Transverse colon (tissue), 4 donors: Measurements from ENCODE around the gene PABPN1. TPM values are rescaled to one million over a fixed set of nuclear protein-coding genes. Genes with fewer than 3 reads are reported as not detected.

ENCODE experiments used
- DNase-seq: peaks from one replicate; pipeline ENCODE4 v3.0.0-alpha.2; 2019
- H3K27ac ChIP-seq, 4 donors: fragments of 200-600 bp; sonication (generic); 2 replicates each; pipeline ENCODE4 v1.5.1; 2016 to 2018; ENCODE audit warnings: inconsistent platforms in 4 of 4
- H3K27me3 ChIP-seq: fragments of 200-600 bp; sonication (generic); 2 replicates; pipeline ENCODE4 v1.5.1; 2017; ENCODE audit warnings: inconsistent platforms
- H3K36me3 ChIP-seq, 4 donors: fragments of 200-600 bp; sonication (generic); 2 replicates each; pipeline ENCODE4 v1.5.1; 2017 to 2019; ENCODE audit warnings: inconsistent platforms in 4 of 4
- H3K4me1 ChIP-seq, 4 donors: fragments of 200-600 bp; sonication (generic); 2 replicates each; pipeline ENCODE4 v1.5.1; 2017 to 2020; ENCODE audit warnings: inconsistent platforms in 4 of 4
- H3K4me3 ChIP-seq, 4 donors: fragments of 200-600 bp; sonication (generic); 1 replicate in 1 of 4; 2 replicates in 3 of 4; pipeline versions ENCODE4 v1.5.1 to v1.6.1; 2017 to 2019; ENCODE audit warnings: inconsistent platforms in 4 of 4
- H3K9me3 ChIP-seq, 2 donors: fragments of 200-600 bp; sonication (generic); 2 replicates each; pipeline ENCODE4 v1.5.1; 2017 to 2019; ENCODE audit warnings: inconsistent platforms in 2 of 2
- CTCF ChIP-seq, 5 experiments: fragments of 200-600 bp in 3 of 5; fragments of 450-650 bp in 2 of 5; sonication (generic) in 3 of 5; IDR thresholded peaks; 1 replicate in 2 of 5; 2 replicates in 3 of 5; pipeline ENCODE4 v1.5.1; 2016 to 2017; ENCODE audit warnings: antibody characterized with exemption in 5 of 5, inconsistent platforms in 3 of 5, mild to moderate bottlenecking in 2 of 5, moderate library complexity in 1 of 5
- EP300 ChIP-seq: sonication (generic); formaldehyde crosslinking; IDR thresholded peaks from one replicate; pipeline ENCODE4 v1.6.1; 2017; ENCODE audit warnings: antibody characterized with exemption, low read depth
- POLR2A ChIP-seq: fragments of 450-650 bp; IDR thresholded peaks from one replicate; pipeline ENCODE4 v1.6.1; 2016; ENCODE audit warnings: antibody characterized with exemption, mild to moderate bottlenecking, moderate library complexity
- POLR2AphosphoS5 ChIP-seq, 3 donors: sonication (generic); formaldehyde crosslinking; IDR thresholded peaks; one replicate each; pipeline ENCODE4 v1.6.1; 2016; ENCODE audit warnings: antibody characterized with exemption in 3 of 3
- WGBS, 2 donors: methylation state at CpG; one replicate each; pipeline ENCODE4 v1.1.5; 2018; ENCODE audit warnings: low coverage in 1 of 2; 5-methylcytosine and 5-hydroxymethylcytosine counted together
- in situ Hi-C, 4 donors: fragments of 200-750 bp; cut with MboI; loops; one replicate each; pipeline versions ENCODE4 v1.15.0 to v1.15.1; 2017; ENCODE audit warnings: low sequenced_read_pairs in 3 of 4, low pct_ligation_motif_present in 1 of 4, low pct_unique_long_range_greater_than_20kb in 1 of 4
- intact Hi-C: fragments of 100-400 bp; cut with DNase I; formaldehyde crosslinking; loops from one replicate; pipeline ENCODE4 v1.15.1; 2023; ENCODE audit warnings: low total_unique reads
- total RNA-seq, 4 donors: library from RNA; depleted of rRNA; stranded (reverse); fragments of >200 nt; gene quantifications; one replicate each; pipeline ENCODE4 v1.1.0, GENCODE V29; 2016

PABPN1 gene
- total RNA-seq, 4 donors from 2014 or later: 50.0 to 149 (median 63.7) TPM

DNA sequence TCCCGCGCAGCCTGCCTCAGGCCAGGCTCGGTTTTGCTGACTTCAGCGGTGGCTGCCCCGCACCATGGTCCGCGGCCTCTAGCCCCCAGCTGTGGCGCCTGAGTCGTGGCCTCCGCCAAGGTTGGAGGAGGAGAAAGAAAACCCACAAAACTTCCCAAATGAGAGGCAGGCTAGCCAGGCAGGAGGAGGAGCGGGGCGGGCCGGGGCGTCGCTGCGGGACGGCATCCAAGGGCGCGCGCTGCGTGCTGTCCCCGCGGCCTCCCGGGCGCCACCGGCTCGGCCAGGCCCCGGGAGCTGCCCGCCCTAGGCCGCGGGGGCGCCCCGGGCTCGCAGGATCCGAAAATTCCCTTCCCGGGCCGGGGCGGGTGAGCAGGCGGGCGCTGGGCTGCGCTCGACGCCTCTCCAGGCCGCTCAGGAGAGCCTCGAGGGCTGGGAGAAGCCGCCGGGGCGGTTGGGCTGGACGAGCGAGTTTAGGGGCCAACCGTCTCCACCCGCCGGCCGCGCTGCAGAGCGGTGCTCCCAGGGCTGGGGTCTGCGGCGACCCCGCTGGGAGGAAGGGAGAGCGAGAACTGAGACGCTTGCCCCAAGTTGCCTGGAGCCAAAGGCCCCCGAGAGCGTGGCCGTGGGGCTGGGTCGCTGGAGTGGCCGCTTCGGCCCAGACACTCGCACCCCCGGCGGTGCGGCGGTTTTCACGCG is 43.9 kb downstream of the PABPN1 start, which contains the start of gene EFS:
Gene EFS (minus strand): TSS at position 137 of the 696 bp plus-strand sequence. CDS start 147 bp downstream, outside the sequence.
- 13% methylated on average over 32 of the region's 74 CpGs; no CpG with 5 or more reads in 1 of the 2 donors for WGBS, 2 donors
- intact Hi-C loops: no loop called here
- Histone ChIP-seq H3K36me3 (no peaks in the 10 kb centered on the region), H3K27ac (peak within 1 kb of the TSS; percentile 86 to 97 (median 92)), H3K9me3 (no peaks in the 10 kb centered on the region), H3K4me1 (peaks cover 4 to 23% (median 5%) of the 10 kb centered on the region in 4 donors), H3K27me3 (peaks cover 46% of the 10 kb centered on the region), H3K4me3 (peak within 1 kb of the TSS; percentile 7 to 59 (median 39))
- no peak for DNase-seq
- in situ Hi-C loops: no loop called here
- TF ChIP-seq EP300 (no peak), POLR2A (no peak), POLR2AphosphoS5 (IDR thresholded peaks at IDR 0.05) (no peak), CTCF (IDR thresholded peaks at IDR 0.05) (no peak)

- H3K4me3 ChIP-seq: peak overlapping the region; percentile 7 to 59 (median 39)
- TF ChIP-seq POLR2A (peak; percentile 44), EP300 (no peak), POLR2AphosphoS5 (IDR thresholded peaks at IDR 0.05) (peak; percentile 68 to 89 (median 81))
- in situ Hi-C loops (no loop called here), intact Hi-C loops (no loop called here)
- no peaks in the 10 kb centered on the region for H3K36me3 ChIP-seq
- 15 to 22% methylated on average over 8 to 26 of the region's 51 CpGs for WGBS, 2 donors
- H3K9me3 ChIP-seq: no peaks in the 10 kb centered on the region
- peak overlapping the region; percentile 86 to 97 (median 92) for H3K27ac ChIP-seq
- H3K27me3 ChIP-seq: peaks cover 46% of the 10 kb centered on the region
- peaks cover 4 to 23% (median 5%) of the 10 kb centered on the region in 4 donors for H3K4me1 ChIP-seq
- peak; percentile 24 for DNase-seq
These were observed 44.6 kb downstream of the PABPN1 start for GRCh38 chr14:23365732-23366425.

GRCh38 chr14:23366426-23366921 is 45.2 kb downstream of the PABPN1 start:
- peak; percentile 42 for DNase-seq
- intact Hi-C loops: no loop called here
- H3K27me3 ChIP-seq: peaks cover 46% of the 10 kb centered on the region
- no peaks in the 10 kb centered on the region for H3K36me3 ChIP-seq
- peak overlapping the region; percentile 7 to 59 (median 39) for H3K4me3 ChIP-seq
- H3K27ac ChIP-seq: peak overlapping the region; percentile 86 to 97 (median 92)
- in situ Hi-C loops: no loop called here
- peak in 1 of 3 donors; percentile 11 for TF ChIP-seq POLR2AphosphoS5 (IDR thresholded peaks at IDR 0.05)
- no peak for TF ChIP-seq EP300
- WGBS, 2 donors: 65% methylated on average over 33 of the region's 34 CpGs; no CpG with 5 or more reads in 1 of the 2 donors
- H3K9me3 ChIP-seq: no peaks in the 10 kb centered on the region
- H3K4me1 ChIP-seq: peaks cover 4 to 23% (median 5%) of the 10 kb centered on the region in 4 donors

DNA sequence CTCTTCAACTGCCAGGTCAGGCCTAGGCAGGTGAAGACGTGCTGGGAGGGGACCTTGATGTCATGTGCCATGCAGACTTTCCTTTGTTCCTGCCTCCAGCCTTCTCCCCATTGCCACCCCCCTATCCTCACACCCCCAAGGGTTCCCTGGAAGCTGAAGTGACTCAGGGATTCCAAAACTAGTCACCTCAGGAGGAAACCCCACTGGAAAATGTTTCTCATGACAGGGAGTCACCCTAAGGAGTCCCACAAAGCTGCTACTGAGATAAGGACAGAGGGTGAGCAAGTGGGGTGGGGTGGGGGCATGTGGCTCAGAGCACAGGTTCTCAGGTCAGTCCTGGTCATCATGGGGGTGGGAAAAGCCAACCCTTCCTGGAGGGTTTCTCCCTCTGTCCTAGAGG is 49.0 kb downstream of the PABPN1 start:
- TF ChIP-seq POLR2A (no peak), CTCF (IDR thresholded peaks at IDR 0.05) (no peak), POLR2AphosphoS5 (IDR thresholded peaks at IDR 0.05) (no peak), EP300 (no peak)
- intact Hi-C loops: no loop called here
- peaks cover 0 to 12% (median 5%) of the 10 kb centered on the region in 4 donors for H3K4me1 ChIP-seq
- no peaks in the 10 kb centered on the region for H3K36me3 ChIP-seq
- no peak overlapping the region for H3K27ac ChIP-seq
- H3K9me3 ChIP-seq: no peaks in the 10 kb centered on the region
- no peak for DNase-seq
- peaks cover 23% of the 10 kb centered on the region for H3K27me3 ChIP-seq
- no peak overlapping the region for H3K4me3 ChIP-seq
- in situ Hi-C loops: no loop called here
- 29% methylated on average over 1 of the region's 1 CpG; no CpG with 5 or more reads in 1 of the 2 donors for WGBS, 2 donors

- DNase-seq: no peak
- H3K27ac ChIP-seq: no peak overlapping the region
- H3K4me1 ChIP-seq: peaks cover 0 to under 1% (median under 1%) of the 10 kb centered on the region in 4 donors
- 92% methylated on average over 1 of the region's 1 CpG; no CpG with 5 or more reads in 1 of the 2 donors for WGBS, 2 donors
- H3K9me3 ChIP-seq: no peaks in the 10 kb centered on the region
- H3K4me3 ChIP-seq: no peak overlapping the region
- TF ChIP-seq POLR2A (no peak), EP300 (no peak), POLR2AphosphoS5 (IDR thresholded peaks at IDR 0.05) (no peak), CTCF (IDR thresholded peaks at IDR 0.05) (no peak)
- H3K36me3 ChIP-seq: no peaks in the 10 kb centered on the region
- in situ Hi-C loops (no loop called here), intact Hi-C loops (no loop called here)
- H3K27me3 ChIP-seq: peaks cover 6% of the 10 kb centered on the region
These were observed 50.6 kb downstream of the PABPN1 start for GRCh38 chr14:23371865-23372264.
